ENCODE data around the gene PLCB1. TPM values are rescaled to one million over a fixed set of nuclear protein-coding genes. Genes with fewer than 3 reads are reported as not detected.

PLCB1 gene
- total and polyA plus RNA-seq, 2 experiments from 2014 or later: 6.7 to 20.5 TPM

DNA sequence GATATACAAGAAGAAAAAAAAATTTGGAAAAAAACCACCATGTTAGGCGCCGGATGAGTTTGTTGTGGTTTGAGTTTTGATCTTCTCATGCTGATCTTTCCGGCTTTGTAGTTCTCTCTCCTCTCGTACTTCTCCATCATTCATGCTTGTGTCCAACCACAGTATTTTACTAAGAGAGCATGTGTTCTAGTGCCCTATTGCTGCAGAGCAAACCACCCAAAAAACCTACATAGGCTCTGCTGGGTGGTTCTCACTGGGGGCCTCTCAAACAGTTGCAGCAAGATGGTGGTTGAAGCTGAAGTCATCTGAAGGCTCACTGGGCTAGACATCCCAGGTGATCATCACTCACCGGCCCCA, 404.2 kb downstream of the PLCB1 start:
- Histone ChIP-seq H3K4me2 (no peak overlapping the region), H3K79me2 (no peaks in the 10 kb centered on the region), H3K4me3 (no peak overlapping the region), H3K4me1 (ENCODE audit: insufficient read depth) (no peaks in the 10 kb centered on the region), H4K20me1 (ENCODE audit: insufficient read depth, poor library complexity, severe bottlenecking) (no peaks in the 10 kb centered on the region), H3K9me3 (ENCODE audit: low read depth) (no peaks in the 10 kb centered on the region), H3K9me2 (replicated peaks; ENCODE audit: insufficient read depth) (no peaks in the 10 kb centered on the region), H2AFZ (no peak overlapping the region), H3K36me3 (replicated peaks; ENCODE audit: insufficient read depth, low read depth) (no peaks in the 10 kb centered on the region), H3K27me3 (no peaks in the 10 kb centered on the region), H3K27ac (no peak overlapping the region)
- 99% methylated on average over 5 of the region's 5 CpGs for WGBS (ENCODE audit: low lambda C conversion rate, missing lambda C conversion rate)
- TF ChIP-seq, protein P1, sequence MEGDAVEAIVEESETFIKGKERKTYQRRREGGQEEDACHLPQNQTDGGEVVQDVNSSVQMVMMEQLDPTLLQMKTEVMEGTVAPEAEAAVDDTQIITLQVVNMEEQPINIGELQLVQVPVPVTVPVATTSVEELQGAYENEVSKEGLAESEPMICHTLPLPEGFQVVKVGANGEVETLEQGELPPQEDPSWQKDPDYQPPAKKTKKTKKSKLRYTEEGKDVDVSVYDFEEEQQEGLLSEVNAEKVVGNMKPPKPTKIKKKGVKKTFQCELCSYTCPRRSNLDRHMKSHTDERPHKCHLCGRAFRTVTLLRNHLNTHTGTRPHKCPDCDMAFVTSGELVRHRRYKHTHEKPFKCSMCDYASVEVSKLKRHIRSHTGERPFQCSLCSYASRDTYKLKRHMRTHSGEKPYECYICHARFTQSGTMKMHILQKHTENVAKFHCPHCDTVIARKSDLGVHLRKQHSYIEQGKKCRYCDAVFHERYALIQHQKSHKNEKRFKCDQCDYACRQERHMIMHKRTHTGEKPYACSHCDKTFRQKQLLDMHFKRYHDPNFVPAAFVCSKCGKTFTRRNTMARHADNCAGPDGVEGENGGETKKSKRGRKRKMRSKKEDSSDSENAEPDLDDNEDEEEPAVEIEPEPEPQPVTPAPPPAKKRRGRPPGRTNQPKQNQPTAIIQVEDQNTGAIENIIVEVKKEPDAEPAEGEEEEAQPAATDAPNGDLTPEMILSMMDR (IDR thresholded peaks at IDR 0.05; ENCODE audit: poor library complexity): no peak
- TF ChIP-seq EZH2 (IDR thresholded peaks at IDR 0.05; ENCODE audit: borderline replicate concordance) (no peak), EZH2phosphoT487 (IDR thresholded peaks at IDR 0.05; ENCODE audit: low read depth, severe bottlenecking, unreplicated experiment) (no peak)
- DNase-seq (ENCODE audit: low spot score): no peak

DNA sequence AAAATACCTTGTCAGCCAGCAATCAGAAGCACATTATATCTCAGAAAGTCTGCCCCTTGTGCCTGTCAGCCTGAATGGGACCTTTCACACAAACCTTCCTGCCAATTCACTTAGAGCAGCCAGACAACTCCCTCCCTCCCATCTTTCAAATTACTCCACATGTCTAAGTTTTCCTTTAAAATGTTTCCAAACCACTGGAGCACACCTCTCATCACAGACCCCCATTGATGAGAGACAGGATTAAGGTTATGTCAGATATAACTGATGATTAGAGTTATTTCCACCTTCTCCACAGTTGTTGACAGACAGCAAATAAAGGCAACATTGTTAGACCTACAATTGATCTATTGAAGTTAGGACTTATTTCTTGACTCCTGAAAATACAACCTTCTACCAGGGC, 408.4 kb downstream of the PLCB1 start:
- Histone ChIP-seq H3K27ac (no peak overlapping the region), H3K9me3 (ENCODE audit: low read depth) (no peaks in the 10 kb centered on the region), H2AFZ (no peak overlapping the region), H3K9me2 (replicated peaks; ENCODE audit: insufficient read depth) (no peaks in the 10 kb centered on the region), H3K4me3 (no peak overlapping the region), H3K4me2 (no peak overlapping the region), H4K20me1 (ENCODE audit: insufficient read depth, poor library complexity, severe bottlenecking) (no peaks in the 10 kb centered on the region), H3K79me2 (no peaks in the 10 kb centered on the region), H3K27me3 (no peaks in the 10 kb centered on the region), H3K36me3 (replicated peaks; ENCODE audit: insufficient read depth, low read depth) (no peaks in the 10 kb centered on the region), H3K4me1 (ENCODE audit: insufficient read depth) (no peaks in the 10 kb centered on the region)
- TF ChIP-seq EZH2 (IDR thresholded peaks at IDR 0.05; ENCODE audit: borderline replicate concordance): no peak
- TF ChIP-seq EZH2phosphoT487 (IDR thresholded peaks at IDR 0.05; ENCODE audit: low read depth, severe bottlenecking, unreplicated experiment): no peak
- TF ChIP-seq, protein P1 (IDR thresholded peaks at IDR 0.05; ENCODE audit: poor library complexity): no peak
- DNase-seq (ENCODE audit: low spot score): no peak

DNA sequence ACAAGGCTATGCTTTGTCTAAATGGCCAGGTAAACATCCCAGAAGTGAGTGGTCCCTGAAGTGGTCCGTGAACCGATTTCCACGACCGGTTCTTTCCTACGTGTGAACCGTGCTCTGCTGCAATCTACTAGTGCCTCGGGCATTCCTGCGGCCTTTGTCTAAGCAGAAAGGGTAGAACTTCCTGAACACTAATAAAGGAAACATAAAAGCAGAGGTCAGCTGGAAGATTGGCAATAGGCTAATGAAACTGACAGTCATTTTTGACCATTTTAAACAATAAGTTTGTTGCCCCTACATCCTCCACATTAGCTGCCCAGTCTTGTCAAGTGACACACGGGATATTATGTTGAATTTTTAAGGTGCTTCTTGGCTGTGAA, 410.0 kb downstream of the PLCB1 start:
- 77% methylated on average over 9 of the region's 9 CpGs for whole genome bisulfite sequencing (ENCODE audit: low lambda C conversion rate, missing lambda C conversion rate)
- H3K9me3 ChIP-seq (ENCODE audit: low read depth): no peaks in the 10 kb centered on the region
- TF ChIP-seq EZH2 (IDR thresholded peaks at IDR 0.05; ENCODE audit: borderline replicate concordance) (no peak), EZH2phosphoT487 (IDR thresholded peaks at IDR 0.05; ENCODE audit: low read depth, severe bottlenecking, unreplicated experiment) (no peak)
- TF ChIP-seq, protein P1 (IDR thresholded peaks at IDR 0.05; ENCODE audit: poor library complexity): no peak

DNA sequence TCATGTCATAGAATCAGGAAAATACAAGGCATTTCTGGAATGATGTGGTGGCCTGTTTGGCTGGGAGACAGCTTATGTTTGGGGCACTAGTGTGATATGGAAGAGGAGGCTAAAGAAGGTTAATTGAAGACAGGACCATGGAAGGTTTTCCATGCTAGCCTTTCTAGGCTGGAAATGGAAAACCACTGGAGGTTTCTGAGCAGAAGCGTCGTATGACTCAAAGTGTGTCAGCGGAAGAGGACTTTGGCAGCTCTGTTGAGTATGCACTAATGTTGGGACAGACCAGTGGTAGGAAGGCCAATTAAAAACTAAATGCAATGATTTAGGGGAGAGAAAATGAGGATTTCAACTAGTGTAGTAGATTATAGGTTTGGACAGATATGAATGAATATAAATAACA, 413.1 kb downstream of the PLCB1 start:
- Histone ChIP-seq H3K36me3 (replicated peaks; ENCODE audit: insufficient read depth, low read depth) (no peaks in the 10 kb centered on the region), H3K9me2 (replicated peaks; ENCODE audit: insufficient read depth) (no peaks in the 10 kb centered on the region), H3K4me2 (no peak overlapping the region), H4K20me1 (ENCODE audit: insufficient read depth, poor library complexity, severe bottlenecking) (no peaks in the 10 kb centered on the region), H3K9me3 (ENCODE audit: low read depth) (no peaks in the 10 kb centered on the region), H3K27me3 (no peaks in the 10 kb centered on the region), H3K27ac (no peak overlapping the region), H3K4me3 (no peak overlapping the region), H3K4me1 (ENCODE audit: insufficient read depth) (no peaks in the 10 kb centered on the region), H3K79me2 (no peaks in the 10 kb centered on the region), H2AFZ (no peak overlapping the region)
- DNase-seq (ENCODE audit: low spot score): no peak
- WGBS (ENCODE audit: low lambda C conversion rate, missing lambda C conversion rate): 97% methylated on average over 3 of the region's 3 CpGs
- TF ChIP-seq EZH2phosphoT487 (IDR thresholded peaks at IDR 0.05; ENCODE audit: low read depth, severe bottlenecking, unreplicated experiment) (no peak), EZH2 (IDR thresholded peaks at IDR 0.05; ENCODE audit: borderline replicate concordance) (no peak)

More for the DNA sequence above, 410.0 kb downstream of the PLCB1 start:
- Histone ChIP-seq H3K9me2 (replicated peaks; ENCODE audit: insufficient read depth) (no peaks in the 10 kb centered on the region), H3K79me2 (no peaks in the 10 kb centered on the region), H3K27ac (no peak overlapping the region), H3K4me1 (ENCODE audit: insufficient read depth) (no peaks in the 10 kb centered on the region), H3K27me3 (no peaks in the 10 kb centered on the region), H3K4me2 (no peak overlapping the region), H3K36me3 (replicated peaks; ENCODE audit: insufficient read depth, low read depth) (no peaks in the 10 kb centered on the region), H3K4me3 (no peak overlapping the region), H2AFZ (no peak overlapping the region), H4K20me1 (ENCODE audit: insufficient read depth, poor library complexity, severe bottlenecking) (no peaks in the 10 kb centered on the region)
- no peak for DNase-seq (ENCODE audit: low spot score)

Data from hepatocyte (in vitro differentiated cells).